ENCODE results near the gene HOXC5. TPM values are rescaled to one million over a fixed set of nuclear protein-coding genes. Genes with fewer than 3 reads are reported as not detected.

Gene HOXC5
- total and polyA plus RNA-seq, 2 donors (not counting 1 experiment from before 2014, with no cell fraction given) = not detected

GRCh38 chr12:54060975-54061778 is 28.3 kb downstream of the HOXC5 start:
- H2AFZ ChIP-seq (ENCODE audit: insufficient read depth, low read depth, low read length, poor library complexity, severe bottlenecking) = no peak overlapping the region
- peaks cover 0 to 3% (median 0%) of the 10 kb centered on the region in 3 donors for H3K9me3 ChIP-seq (ENCODE audit: control extremely low read depth in 1 of 3, control insufficient read depth in 2 of 3, insufficient read depth in 1 of 3, low read length in 2 of 3)
- intact Hi-C loops (cut with micrococcal nuclease) = no loop called here
- H3K4me1 ChIP-seq (ENCODE audit: control insufficient read depth in 2 of 2, insufficient read depth in 2 of 2, low read length in 2 of 2) = no peaks in the 10 kb centered on the region
- no peaks in the 10 kb centered on the region for H3K36me3 ChIP-seq (replicated peaks in 1 of 2; ENCODE audit: control extremely low read depth in 1 of 2, control insufficient read depth in 1 of 2, extremely low read depth in 1 of 2, insufficient read depth in 2 of 2, low read length in 1 of 2)
- no peak overlapping the region for H3K4me3 Mint-ChIP-seq
- H3K27me3 ChIP-seq (replicated peaks in 1 of 4; ENCODE audit: control extremely low read depth in 1 of 4, control insufficient read depth in 3 of 4, insufficient read depth in 4 of 4, low read length in 3 of 4) = peaks cover 0 to 44% (median 25%) of the 10 kb centered on the region in 4 experiments
- H3K27ac ChIP-seq (ENCODE audit: low read length in 2 of 2) = no peak overlapping the region
- H4K20me1 ChIP-seq (ENCODE audit: control insufficient read depth, insufficient read depth, low read length, poor library complexity, severe bottlenecking) = no peaks in the 10 kb centered on the region
- ATAC-seq (ENCODE audit: low read depth) (no peak), DNase-seq (no peak)
- ChIA-PET CTCF (interaction anchor here (0.9 to 1.9 kb wide), 2 partner anchors 10 to 147 kb away, joined by 3 to 4 read pairs; no protein-coding TSS in a partner anchor), POLR2A (interaction anchor here (0.6 kb wide), 1 partner anchor 67 kb away, joined by 8 read pairs; no protein-coding TSS in a partner anchor)
- no peaks in the 10 kb centered on the region for H3K9me3 Mint-ChIP-seq (ENCODE audit: insufficient read depth)
- no peak for TF ChIP-seq CTCF (IDR thresholded peaks at IDR 0.05)
- H3K4me2 ChIP-seq (replicated peaks; ENCODE audit: low read depth, low read length, poor library complexity, severe bottlenecking) = no peak overlapping the region
- 83% methylated on average over 4 of the region's 7 CpGs for WGBS (ENCODE audit: insufficient coverage)
- H3K79me2 ChIP-seq (ENCODE audit: control insufficient read depth, insufficient read depth, low read length) = no peaks in the 10 kb centered on the region
- no peak overlapping the region for H3K4me3 ChIP-seq (ENCODE audit: control extremely low read depth in 1 of 5, extremely low read depth in 1 of 5, insufficient read depth in 1 of 5, low read depth in 2 of 5, low read length in 4 of 5)
- H3K27ac Mint-ChIP-seq = no peak overlapping the region
- no peak overlapping the region for H3K9ac ChIP-seq (ENCODE audit: low read length)
- no peaks in the 10 kb centered on the region for H3K4me1 Mint-ChIP-seq
- H3K27me3 Mint-ChIP-seq = peaks cover 60% of the 10 kb centered on the region

- no peaks in the 10 kb centered on the region for H3K9me3 ChIP-seq (ENCODE audit: control extremely low read depth in 1 of 3, control insufficient read depth in 2 of 3, insufficient read depth in 1 of 3, low read length in 2 of 3)
- no peak for TF ChIP-seq CTCF (IDR thresholded peaks at IDR 0.05)
- no peak overlapping the region for H3K4me3 ChIP-seq (ENCODE audit: control extremely low read depth in 1 of 5, extremely low read depth in 1 of 5, insufficient read depth in 1 of 5, low read depth in 2 of 5, low read length in 4 of 5)
- H3K4me1 Mint-ChIP-seq = no peaks in the 10 kb centered on the region
- H4K20me1 ChIP-seq (ENCODE audit: control insufficient read depth, insufficient read depth, low read length, poor library complexity, severe bottlenecking) = no peaks in the 10 kb centered on the region
- DNase-seq (no peak), ATAC-seq (ENCODE audit: low read depth) (no peak)
- no peaks in the 10 kb centered on the region for H3K36me3 ChIP-seq (replicated peaks in 1 of 2; ENCODE audit: control extremely low read depth in 1 of 2, control insufficient read depth in 1 of 2, extremely low read depth in 1 of 2, insufficient read depth in 2 of 2, low read length in 1 of 2)
- no peak overlapping the region for H3K4me3 Mint-ChIP-seq
- no peaks in the 10 kb centered on the region for H3K79me2 ChIP-seq (ENCODE audit: control insufficient read depth, insufficient read depth, low read length)
- H2AFZ ChIP-seq (ENCODE audit: insufficient read depth, low read depth, low read length, poor library complexity, severe bottlenecking) = no peak overlapping the region
- ChIA-PET CTCF (interaction anchor here (1.2 to 2.1 kb wide), 2 partner anchors 34 to 135 kb away, joined by 3 to 6 read pairs; no protein-coding TSS in a partner anchor), POLR2A (no interaction called here)
- H3K27me3 ChIP-seq (replicated peaks in 1 of 4; ENCODE audit: control extremely low read depth in 1 of 4, control insufficient read depth in 3 of 4, insufficient read depth in 4 of 4, low read length in 3 of 4) = peaks cover 0 to 27% (median 20%) of the 10 kb centered on the region in 4 experiments
- H3K9ac ChIP-seq (ENCODE audit: low read length) = no peak overlapping the region
- H3K27me3 Mint-ChIP-seq = peaks cover 52% of the 10 kb centered on the region
- intact Hi-C loops (cut with micrococcal nuclease) = no loop called here
- no peak overlapping the region for H3K27ac ChIP-seq (ENCODE audit: low read length in 2 of 2)
- no peak overlapping the region for H3K27ac Mint-ChIP-seq
- no peaks in the 10 kb centered on the region for H3K4me1 ChIP-seq (ENCODE audit: control insufficient read depth in 2 of 2, insufficient read depth in 2 of 2, low read length in 2 of 2)
- no peak overlapping the region for H3K4me2 ChIP-seq (replicated peaks; ENCODE audit: low read depth, low read length, poor library complexity, severe bottlenecking)
- H3K9me3 Mint-ChIP-seq (ENCODE audit: insufficient read depth) = no peaks in the 10 kb centered on the region
Measured at GRCh38 chr12:54065677-54066076, 32.8 kb downstream of the HOXC5 start.
